Urinary bladder (tissue), 4 donors: ENCODE results near the gene ZNF831. TPM values are rescaled to one million over a fixed set of nuclear protein-coding genes. Genes with fewer than 3 reads are reported as not detected.

Source experiments
- DNase-seq: peaks from one replicate; pipeline ENCODE4 v3.0.0-alpha.2; 2015; ENCODE audit errors: extremely low spot score
- H3K27ac ChIP-seq: one replicate; pipeline ENCODE4 v1.5.1; 2013; ENCODE audit warnings: low read depth, mild to moderate bottlenecking, moderate library complexity
- H3K36me3 ChIP-seq: one replicate; pipeline ENCODE4 v1.6.1; 2013; ENCODE audit warnings: mild to moderate bottlenecking, moderate library complexity; ENCODE audit not compliant: insufficient read depth
- H3K4me1 ChIP-seq: one replicate; pipeline ENCODE4 v1.6.1; 2013; ENCODE audit warnings: mild to moderate bottlenecking, moderate library complexity; ENCODE audit not compliant: insufficient read depth
- H3K4me3 ChIP-seq: one replicate; pipeline ENCODE4 v1.5.1; 2013; ENCODE audit warnings: low read depth, low read length
- WGBS: extraction: QIAGEN DNeasy Blood & Tissue Kit; methylation state at CpG from one replicate; pipeline ENCODE4 v1.1.7; 2013; 5-methylcytosine and 5-hydroxymethylcytosine counted together
- polyA plus RNA-seq: library from polyadenylated mRNA; stranded (reverse); fragments of 200-250 nt; gene quantifications from one replicate; pipeline ENCODE4 v1.2.3, GENCODE V29; 2013
- total RNA-seq: library from RNA; depleted of rRNA; stranded (reverse); fragments of >200 nt; gene quantifications from one replicate; pipeline ENCODE4 v1.2.3, GENCODE V29; 2014
- donor health status: healthy with polysubstance abuse.
- donor health status: healthy.

ZNF831 gene
- total RNA-seq (0.69 TPM), polyA plus RNA-seq (0.18 TPM)

DNA sequence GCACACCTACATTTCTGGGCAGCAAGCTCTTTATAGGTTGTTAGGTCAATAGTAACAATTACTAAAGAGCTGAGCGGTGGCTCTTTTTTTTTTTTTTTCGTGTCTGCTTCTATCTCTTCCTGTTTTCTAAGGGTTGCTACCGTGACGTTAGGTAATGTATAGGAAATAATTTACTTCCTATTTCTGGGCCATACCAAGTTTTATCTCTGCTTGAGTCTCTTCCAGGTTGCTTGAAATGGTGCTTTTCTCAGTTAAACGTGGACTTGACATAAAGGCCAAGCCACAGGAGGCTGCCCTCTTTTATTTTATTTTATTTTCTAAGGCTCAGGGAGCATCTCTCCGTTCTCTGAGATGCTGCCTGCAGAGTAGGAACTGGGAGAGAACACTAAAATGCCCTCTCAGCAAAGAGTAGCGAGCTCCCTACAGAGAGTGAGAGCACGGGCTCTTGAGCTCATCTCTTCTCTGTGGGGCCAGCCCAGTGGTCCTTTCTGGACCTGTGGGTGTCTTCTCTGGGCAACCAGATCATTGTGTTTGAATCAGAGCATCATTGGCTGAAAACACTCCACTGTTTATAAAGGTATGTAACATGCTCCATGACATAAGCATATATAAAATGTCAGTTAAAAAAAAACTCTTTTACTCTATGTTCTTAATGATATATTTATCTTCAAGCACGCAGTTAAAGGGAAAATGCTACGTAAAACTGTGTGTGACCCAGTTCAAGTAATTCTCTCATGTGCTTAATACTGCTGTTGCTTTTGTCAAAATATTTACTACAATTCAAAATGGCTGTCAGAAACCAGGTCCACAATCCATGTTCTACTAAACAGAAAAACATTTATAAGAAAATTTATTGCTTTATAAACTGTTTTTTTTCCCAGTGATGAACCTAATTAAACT is at the start of gene ZNF831:
Gene ZNF831, plus strand, starts transcription at position 191 of the 900 bp plus-strand sequence. CDS start 27,199 bp downstream, outside the sequence.
- Histone ChIP-seq H3K4me1 (no peaks in the 10 kb centered on the region), H3K27ac (no peak within 1 kb of the TSS), H3K36me3 (no peaks in the 10 kb centered on the region), H3K4me3 (no peak within 1 kb of the TSS)
- WGBS, result 71% methylated on average over 10 of the region's 10 CpGs
- DNase-seq, result no peak

DNA sequence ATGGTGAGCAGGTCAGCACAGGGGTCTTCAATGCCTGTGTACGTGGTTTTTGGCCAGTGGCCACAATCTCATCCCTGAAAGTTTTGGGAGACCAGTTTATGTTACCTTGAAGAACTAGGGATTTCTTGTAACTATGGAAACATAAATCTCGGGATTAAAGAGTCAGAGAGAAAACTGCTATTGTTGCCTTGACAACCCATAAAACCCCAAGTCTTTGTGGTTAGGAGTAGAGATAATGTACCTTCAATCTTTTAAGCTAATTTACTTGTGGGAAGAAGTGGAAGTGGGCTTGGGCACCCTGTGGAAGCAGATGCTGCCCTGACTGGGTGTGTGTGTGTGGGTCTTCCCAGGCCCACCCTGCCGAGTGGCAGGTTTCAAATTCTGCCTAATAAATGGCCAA is 46.1 kb upstream of the ZNF831 start:
- H3K27ac ChIP-seq, result no peak overlapping the region
- H3K4me3 ChIP-seq, result no peak overlapping the region
- no peaks in the 10 kb centered on the region for H3K4me1 ChIP-seq
- DNase-seq, result no peak
- no peaks in the 10 kb centered on the region for H3K36me3 ChIP-seq
- 41% methylated on average over 3 of the region's 3 CpGs for WGBS

DNA sequence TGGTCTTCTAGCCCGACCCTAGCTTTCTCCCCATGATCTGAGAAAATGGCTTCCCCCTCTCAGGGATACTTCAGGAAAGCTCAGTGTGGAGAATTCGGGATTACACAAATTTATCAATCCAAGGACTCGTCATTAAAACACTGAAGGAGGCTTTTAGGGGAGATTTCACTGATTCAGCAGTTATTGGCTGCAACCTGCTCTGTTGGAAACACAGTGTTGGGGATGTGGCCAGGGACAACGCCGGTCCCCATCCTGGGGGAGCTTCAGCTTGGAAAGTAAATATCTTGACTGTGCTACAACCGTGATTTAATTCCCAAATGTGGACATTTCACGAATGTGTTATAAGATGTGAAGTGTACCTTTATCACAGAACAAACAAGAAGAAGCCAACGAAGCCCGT is 44.8 kb upstream of the ZNF831 start:
- DNase-seq, result no peak
- H3K4me3 ChIP-seq, result no peak overlapping the region
- 89% methylated on average over 9 of the region's 9 CpGs for WGBS
- H3K27ac ChIP-seq, result no peak overlapping the region
- no peaks in the 10 kb centered on the region for H3K36me3 ChIP-seq
- no peaks in the 10 kb centered on the region for H3K4me1 ChIP-seq

DNA sequence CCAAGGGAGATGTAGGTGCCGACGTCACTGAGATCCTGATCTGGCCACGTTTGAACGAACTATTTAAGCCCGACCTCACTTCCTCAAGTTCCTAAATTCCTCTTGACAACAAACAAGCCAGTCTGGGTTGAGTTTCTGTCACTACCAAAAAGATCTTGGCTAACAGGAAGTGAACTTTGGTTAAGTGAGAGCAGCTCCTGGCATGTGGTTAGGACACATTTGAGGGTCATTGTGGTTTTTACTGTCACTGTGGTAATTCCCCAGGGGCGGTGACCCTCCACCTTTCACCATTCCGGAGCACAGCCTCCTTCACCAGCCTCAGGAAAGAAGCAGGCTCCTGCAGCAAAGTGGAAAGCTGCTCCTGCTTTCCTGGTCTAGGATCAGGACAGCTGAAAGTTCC is 43.1 kb upstream of the ZNF831 start:
- Histone ChIP-seq H3K36me3 (no peaks in the 10 kb centered on the region), H3K27ac (no peak overlapping the region), H3K4me3 (no peak overlapping the region), H3K4me1 (no peaks in the 10 kb centered on the region)
- WGBS, result 45% methylated on average over 7 of the region's 7 CpGs
- no peak for DNase-seq

DNA sequence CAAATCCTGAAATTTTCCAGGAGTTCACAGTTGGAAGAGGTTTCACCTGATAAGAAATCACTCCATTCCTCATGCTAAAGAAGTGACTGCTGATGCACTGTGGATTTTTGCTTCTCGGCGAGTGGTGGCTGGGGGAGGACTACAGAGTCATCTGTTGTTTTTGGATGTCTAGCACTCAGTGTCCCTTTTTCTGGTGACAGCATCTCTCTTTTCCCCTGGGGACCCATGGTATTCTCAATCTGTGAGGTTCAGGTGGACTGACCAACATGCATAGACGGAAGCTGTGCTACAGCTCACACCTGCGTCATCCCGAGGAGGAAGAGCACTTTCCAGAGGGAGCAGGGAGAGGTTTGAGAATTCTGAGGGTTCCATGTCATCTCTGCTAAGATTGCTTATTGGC is 42.7 kb upstream of the ZNF831 start:
- H3K4me3 ChIP-seq, result no peak overlapping the region
- no peaks in the 10 kb centered on the region for H3K36me3 ChIP-seq
- no peak overlapping the region for H3K27ac ChIP-seq
- no peaks in the 10 kb centered on the region for H3K4me1 ChIP-seq
- WGBS, result 92% methylated on average over 5 of the region's 5 CpGs
- DNase-seq, result no peak

DNA sequence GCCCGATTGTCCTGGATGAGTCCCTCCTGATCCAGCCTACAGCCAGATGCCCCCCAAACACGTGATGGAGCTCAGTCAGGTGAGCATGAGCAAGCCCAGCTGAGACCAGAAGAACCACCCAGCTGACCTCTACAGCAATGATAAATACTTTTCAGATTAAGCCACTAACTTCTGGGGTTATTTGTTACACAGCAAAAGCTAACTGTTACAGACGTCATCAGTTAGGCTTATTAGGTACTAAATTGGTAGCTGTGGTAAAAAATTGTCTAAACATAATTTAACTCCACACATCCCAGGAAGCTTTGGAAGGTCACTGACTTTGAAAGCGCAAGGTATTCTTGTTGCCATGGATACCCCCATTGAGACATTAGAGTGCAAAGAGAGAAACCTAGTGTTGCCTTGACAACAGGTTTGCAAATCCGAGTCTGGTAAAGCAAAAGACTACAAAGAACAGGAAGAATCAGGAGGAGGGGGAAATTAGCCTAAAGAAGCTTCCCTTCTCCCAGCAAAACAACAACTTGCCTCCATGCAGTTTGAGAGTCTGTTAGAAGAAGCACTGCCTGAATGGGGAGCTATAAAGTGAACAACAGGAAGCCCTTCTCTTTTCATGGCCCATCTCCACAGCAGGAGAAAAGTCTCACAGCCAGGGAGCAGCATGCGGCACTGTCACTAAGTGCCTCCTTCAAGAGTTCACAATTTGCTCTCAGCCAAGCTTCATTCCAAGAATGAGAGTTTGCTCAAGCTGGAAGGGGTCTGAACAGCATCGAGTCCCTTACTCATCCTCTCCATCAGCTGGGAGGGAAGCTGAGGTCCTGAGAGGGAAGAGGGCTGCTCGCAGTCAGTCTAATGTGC is 41.7 kb upstream of the ZNF831 start:
- Histone ChIP-seq H3K27ac (no peak overlapping the region), H3K4me3 (no peak overlapping the region), H3K4me1 (no peaks in the 10 kb centered on the region), H3K36me3 (no peaks in the 10 kb centered on the region)
- WGBS, result 50% methylated on average over 8 of the region's 8 CpGs
- DNase-seq, result no peak

DNA sequence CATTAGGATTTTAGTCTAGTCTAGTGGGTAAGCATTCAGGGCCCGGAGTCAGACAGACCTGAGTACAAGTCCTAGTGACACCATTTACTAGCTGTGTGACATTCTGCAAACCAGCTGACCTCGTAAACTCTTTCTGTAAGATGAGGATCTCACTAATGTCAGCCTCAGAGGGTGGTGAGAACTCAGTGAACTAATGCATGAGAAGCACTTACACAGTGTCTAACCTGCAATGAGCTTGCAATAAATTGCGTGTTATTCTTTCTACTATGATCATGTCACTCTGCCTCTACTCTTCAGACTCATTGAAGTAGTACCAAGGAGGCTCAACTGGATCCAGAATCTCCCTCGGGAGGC is 41.1 kb upstream of the ZNF831 start:
- no peak overlapping the region for H3K27ac ChIP-seq
- H3K36me3 ChIP-seq, result no peaks in the 10 kb centered on the region
- H3K4me1 ChIP-seq, result no peaks in the 10 kb centered on the region
- WGBS, result 68% methylated on average over 4 of the region's 4 CpGs
- DNase-seq, result no peak
- no peak overlapping the region for H3K4me3 ChIP-seq

DNA sequence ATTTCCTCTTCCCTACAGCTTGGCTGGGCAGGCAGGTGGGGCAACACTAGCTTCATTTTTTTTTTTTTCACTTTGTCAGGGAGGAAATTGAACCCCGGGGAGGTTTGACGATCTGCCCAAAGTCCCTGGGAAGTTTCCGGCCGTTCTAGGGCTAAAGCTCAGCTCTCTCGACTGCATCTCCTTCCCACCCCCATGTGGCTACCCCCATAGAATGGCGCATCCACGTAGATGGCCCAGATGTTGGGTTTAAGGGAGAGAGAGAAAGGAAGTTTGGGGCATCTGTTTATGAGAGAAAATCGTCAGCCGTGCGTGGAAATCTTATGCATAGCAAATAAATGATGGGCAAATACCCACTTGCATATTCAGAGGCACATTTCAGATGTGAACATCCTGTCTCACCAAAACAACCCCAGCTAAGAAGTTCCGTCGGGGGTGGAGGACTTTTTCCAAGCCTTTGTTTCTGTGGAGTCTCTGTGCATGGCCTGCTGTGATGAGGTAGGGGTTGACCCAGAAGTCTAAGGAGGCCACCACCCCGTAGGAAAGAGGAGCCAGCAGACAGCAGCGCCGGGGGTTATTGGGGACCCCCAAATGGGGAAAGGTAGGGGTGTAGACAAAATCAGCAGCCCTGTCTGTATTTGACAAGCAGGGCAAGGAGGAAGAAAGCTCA is 40.5 kb upstream of the ZNF831 start:
- 69% methylated on average over 15 of the region's 15 CpGs for WGBS
- H3K27ac ChIP-seq, result no peak overlapping the region
- no peak for DNase-seq
- no peaks in the 10 kb centered on the region for H3K4me1 ChIP-seq
- no peaks in the 10 kb centered on the region for H3K36me3 ChIP-seq
- no peak overlapping the region for H3K4me3 ChIP-seq

DNA sequence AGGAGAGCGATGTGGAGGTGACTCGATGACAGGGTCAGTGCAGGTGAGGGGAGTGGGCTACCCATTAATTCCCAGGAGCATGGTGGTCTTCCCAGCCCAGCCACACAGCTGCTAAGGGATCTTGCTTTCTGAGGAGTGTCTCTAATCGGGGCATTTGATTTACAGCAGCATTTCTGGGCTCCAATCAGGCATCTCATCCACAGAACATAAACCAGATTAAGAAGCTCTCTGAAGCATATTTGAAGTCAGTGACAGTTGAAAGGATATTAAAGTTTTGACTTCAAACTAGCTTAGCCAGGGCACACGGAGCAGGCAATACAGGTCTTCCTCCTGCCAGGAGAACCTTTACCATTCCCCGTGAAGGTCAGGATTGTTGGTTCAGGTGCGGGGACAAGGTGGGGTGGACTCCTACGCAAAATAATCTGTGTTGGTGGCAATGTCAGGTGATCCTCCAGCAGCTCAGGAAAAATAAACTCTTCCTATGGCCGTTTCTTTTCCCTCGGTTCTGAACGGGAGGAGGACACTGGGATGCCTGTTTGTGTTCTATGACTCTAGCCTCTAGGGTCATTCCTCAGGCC is 39.9 kb upstream of the ZNF831 start:
- Histone ChIP-seq H3K4me3 (no peak overlapping the region), H3K36me3 (no peaks in the 10 kb centered on the region), H3K4me1 (no peaks in the 10 kb centered on the region), H3K27ac (no peak overlapping the region)
- WGBS, result 63% methylated on average over 10 of the region's 10 CpGs
- DNase-seq, result no peak

DNA sequence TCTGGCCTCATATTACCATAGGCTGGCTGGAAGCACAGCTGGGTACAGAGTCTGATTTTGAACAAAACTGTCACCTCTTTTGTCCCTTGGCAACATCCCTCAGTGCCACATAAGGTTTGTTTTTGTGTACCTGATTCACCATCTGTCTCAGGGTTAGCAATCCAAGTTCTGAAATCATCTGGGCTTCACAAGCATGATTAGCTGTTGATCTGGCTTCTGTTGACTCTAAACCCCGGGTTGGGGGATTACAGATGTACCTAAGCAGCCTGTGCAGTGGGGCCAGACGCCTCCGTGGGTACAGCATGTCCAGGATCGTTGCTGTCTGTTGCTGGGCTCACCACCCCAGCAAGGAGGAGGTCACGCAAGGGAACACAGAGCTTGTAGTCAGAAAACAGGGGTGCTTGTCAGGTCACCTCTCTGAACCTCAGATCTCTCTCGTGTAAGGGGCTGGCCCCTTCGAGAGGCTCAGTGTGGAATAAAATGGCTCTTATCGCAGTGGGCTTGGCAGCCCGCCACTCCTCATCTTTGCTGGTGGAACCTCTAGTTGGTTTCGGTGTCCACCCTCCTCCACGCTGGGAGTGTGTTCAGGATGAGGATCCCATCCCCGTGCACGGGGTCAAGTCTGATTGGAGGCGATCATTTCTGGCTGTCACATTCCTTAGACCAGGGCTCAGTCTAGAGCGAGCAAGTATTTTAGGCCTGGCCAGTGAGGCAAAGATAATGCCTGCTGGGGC is 39.2 kb upstream of the ZNF831 start:
- Histone ChIP-seq H3K4me1 (no peaks in the 10 kb centered on the region), H3K27ac (no peak overlapping the region), H3K4me3 (no peak overlapping the region), H3K36me3 (no peaks in the 10 kb centered on the region)
- WGBS, result 65% methylated on average over 15 of the region's 15 CpGs
- DNase-seq, result no peak

DNA sequence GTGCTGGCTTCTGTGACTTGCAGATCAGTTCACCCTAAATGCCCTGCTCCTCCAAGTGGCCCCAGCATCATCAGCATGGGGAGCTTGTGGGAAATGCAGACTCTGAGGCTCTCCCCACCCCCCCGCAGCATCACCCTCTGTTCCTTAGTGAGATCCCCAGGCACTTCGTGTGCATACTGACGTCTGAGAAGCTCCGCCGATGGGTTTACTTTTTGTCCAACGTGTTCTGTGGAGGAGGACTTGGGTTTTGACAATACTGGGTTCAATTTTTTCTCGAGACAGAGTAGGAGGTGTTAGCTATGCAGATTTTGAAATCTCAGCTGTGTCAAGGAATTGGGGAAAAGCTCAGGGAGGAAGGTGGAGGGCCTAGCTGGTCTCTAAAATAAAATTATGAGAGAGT is 38.3 kb upstream of the ZNF831 start:
- 84% methylated on average over 7 of the region's 7 CpGs for WGBS
- Histone ChIP-seq H3K27ac (no peak overlapping the region), H3K4me3 (no peak overlapping the region), H3K36me3 (no peaks in the 10 kb centered on the region), H3K4me1 (no peaks in the 10 kb centered on the region)
- no peak for DNase-seq

DNA sequence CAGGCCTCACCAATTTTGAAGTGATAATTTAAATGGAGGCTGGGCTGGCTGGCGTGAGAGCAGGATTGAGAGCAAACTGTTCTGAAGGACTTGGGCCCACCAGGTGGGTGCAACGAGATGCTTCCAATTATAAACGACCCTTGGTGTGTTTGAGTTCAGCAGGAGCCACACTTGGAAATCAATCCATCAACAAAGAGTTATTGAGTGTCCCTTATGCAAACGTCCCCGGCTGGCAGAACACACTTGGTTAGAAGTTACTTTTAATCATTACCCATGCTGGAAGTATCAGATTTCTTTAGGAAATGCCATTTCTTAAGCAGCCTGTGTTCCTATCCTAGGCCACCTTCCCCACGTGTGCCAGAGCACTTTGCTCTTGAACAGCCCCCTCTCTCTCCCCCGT is 37.8 kb upstream of the ZNF831 start:
- no peaks in the 10 kb centered on the region for H3K36me3 ChIP-seq
- no peaks in the 10 kb centered on the region for H3K4me1 ChIP-seq
- no peak for DNase-seq
- H3K4me3 ChIP-seq, result no peak overlapping the region
- no peak overlapping the region for H3K27ac ChIP-seq
- WGBS, result 47% methylated on average over 7 of the region's 7 CpGs

DNA sequence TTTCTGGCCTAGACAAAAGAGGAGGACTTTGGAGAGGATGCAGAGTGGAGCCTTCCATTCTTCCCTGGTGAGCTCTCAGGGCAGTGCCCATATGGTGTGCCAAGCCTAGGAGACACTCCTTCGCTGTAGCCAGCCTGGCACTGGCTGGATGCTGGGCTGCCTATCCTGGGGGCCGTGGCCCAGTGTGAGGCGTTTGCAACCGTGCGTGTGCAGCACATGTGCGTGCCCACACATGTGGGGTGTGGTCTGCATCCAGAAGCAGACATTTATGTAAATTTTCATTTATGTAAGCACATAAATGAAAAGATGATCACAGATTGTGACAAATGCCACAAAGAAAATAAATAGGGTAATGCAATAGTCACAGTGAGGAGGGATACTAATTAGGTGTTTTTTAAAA is 35.8 kb upstream of the ZNF831 start:
- 94% methylated on average over 6 of the region's 6 CpGs for WGBS
- no peaks in the 10 kb centered on the region for H3K4me1 ChIP-seq
- no peak overlapping the region for H3K4me3 ChIP-seq
- DNase-seq, result no peak
- no peaks in the 10 kb centered on the region for H3K36me3 ChIP-seq
- H3K27ac ChIP-seq, result no peak overlapping the region
